Uterus (tissue), 3 donors: ENCODE measurements around the gene TARP.
"Not testable (repeated sequence)": the region's sequence is repeated elsewhere in the genome, so short reads cannot be mapped to it uniquely, and the experiment has no call there.

Source experiments
- DNase-seq, 2 donors: peaks; one replicate each; pipeline ENCODE4 v3.0.0-alpha.2; 2019 to 2020
- H3K27ac ChIP-seq, 2 donors: fragments of 200-600 bp; sonication (generic); 1 replicate in 1 of 2; 2 replicates in 1 of 2; pipeline ENCODE4 v1.5.1; 2016 to 2018
- H3K27me3 ChIP-seq, 2 donors: fragments of 200-600 bp; sonication (generic); one replicate each; pipeline ENCODE4 v1.5.1; 2018 to 2019; ENCODE audit warnings: control low read depth in 1 of 2
- H3K36me3 ChIP-seq, 2 donors: fragments of 200-600 bp; sonication (generic); one replicate each; pipeline ENCODE4 v1.5.1; 2019; ENCODE audit warnings: control low read depth in 1 of 2
- H3K4me1 ChIP-seq, 2 donors: fragments of 200-600 bp; sonication (generic); one replicate each; pipeline ENCODE4 v1.5.1; 2018 to 2019; ENCODE audit warnings: control low read depth in 1 of 2
- H3K4me3 ChIP-seq, 2 donors: fragments of 200-600 bp; sonication (generic); 1 replicate in 1 of 2; 2 replicates in 1 of 2; pipeline ENCODE4 v1.5.1; 2018 to 2019; ENCODE audit warnings: mild to moderate bottlenecking in 1 of 2
- H3K9me3 ChIP-seq, 2 donors: fragments of 200-600 bp; sonication (generic); one replicate each; pipeline ENCODE4 v1.5.1; 2019; ENCODE audit warnings: control low read depth in 1 of 2
- POLR2A ChIP-seq, 2 donors: fragments of 450-650 bp; IDR thresholded peaks; one replicate each; pipeline ENCODE4 v1.6.1; 2016; ENCODE audit warnings: antibody characterized with exemption in 2 of 2, mild to moderate bottlenecking in 1 of 2, moderate library complexity in 1 of 2
- intact Hi-C: fragments of 100-400 bp; cut with DNase I; formaldehyde crosslinking; loops from one replicate; pipeline ENCODE4 v1.15.1; 2023; ENCODE audit warnings: low total_unique reads
- TF ChIP-seq, protein P1 (sequence below), 4 experiments: fragments of 200-600 bp in 2 of 4; fragments of 450-650 bp in 2 of 4; sonication (generic) in 2 of 4; IDR thresholded peaks; one replicate each; pipeline ENCODE4 v1.5.1; 2016 to 2019; ENCODE audit warnings: antibody characterized with exemption in 4 of 4, mild to moderate bottlenecking in 2 of 4, moderate library complexity in 1 of 4
- donor health status: DM: yes; HTN: yes; CAD: no.

TARP gene

DNA sequence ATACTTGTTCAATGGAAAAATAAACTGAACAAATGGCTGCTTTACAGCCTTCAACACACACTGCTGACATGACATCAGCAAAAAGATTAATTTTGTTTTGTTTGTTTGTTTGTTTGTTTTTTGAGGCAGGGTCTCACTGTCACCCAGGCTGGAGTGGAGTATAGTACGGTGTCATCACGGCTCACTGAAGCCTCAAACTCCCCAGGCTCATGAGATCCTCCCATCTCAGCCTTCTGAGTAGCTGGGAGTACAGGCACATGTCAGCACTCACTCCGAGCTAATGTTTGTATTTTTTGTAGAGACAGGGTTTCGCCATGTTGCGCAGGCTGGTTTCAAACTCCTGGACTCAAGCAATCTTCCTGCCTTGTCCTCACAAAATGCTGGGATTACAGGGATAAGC lies 10.9 kb downstream of the TARP start:
- H3K36me3 ChIP-seq, result no peaks in the 10 kb centered on the region
- intact Hi-C loops, result no loop called here
- no peaks in the 10 kb centered on the region for H3K9me3 ChIP-seq
- H3K4me1 ChIP-seq, result no peaks in the 10 kb centered on the region
- no peak for DNase-seq
- H3K4me3 ChIP-seq, result no peak overlapping the region
- H3K27me3 ChIP-seq, result no peaks in the 10 kb centered on the region
- H3K27ac ChIP-seq, result no peak overlapping the region
- no peak for TF ChIP-seq POLR2A (IDR thresholded peaks at IDR 0.05)
- TF ChIP-seq, protein P1, sequence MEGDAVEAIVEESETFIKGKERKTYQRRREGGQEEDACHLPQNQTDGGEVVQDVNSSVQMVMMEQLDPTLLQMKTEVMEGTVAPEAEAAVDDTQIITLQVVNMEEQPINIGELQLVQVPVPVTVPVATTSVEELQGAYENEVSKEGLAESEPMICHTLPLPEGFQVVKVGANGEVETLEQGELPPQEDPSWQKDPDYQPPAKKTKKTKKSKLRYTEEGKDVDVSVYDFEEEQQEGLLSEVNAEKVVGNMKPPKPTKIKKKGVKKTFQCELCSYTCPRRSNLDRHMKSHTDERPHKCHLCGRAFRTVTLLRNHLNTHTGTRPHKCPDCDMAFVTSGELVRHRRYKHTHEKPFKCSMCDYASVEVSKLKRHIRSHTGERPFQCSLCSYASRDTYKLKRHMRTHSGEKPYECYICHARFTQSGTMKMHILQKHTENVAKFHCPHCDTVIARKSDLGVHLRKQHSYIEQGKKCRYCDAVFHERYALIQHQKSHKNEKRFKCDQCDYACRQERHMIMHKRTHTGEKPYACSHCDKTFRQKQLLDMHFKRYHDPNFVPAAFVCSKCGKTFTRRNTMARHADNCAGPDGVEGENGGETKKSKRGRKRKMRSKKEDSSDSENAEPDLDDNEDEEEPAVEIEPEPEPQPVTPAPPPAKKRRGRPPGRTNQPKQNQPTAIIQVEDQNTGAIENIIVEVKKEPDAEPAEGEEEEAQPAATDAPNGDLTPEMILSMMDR (IDR thresholded peaks at IDR 0.05), result no peak

DNA sequence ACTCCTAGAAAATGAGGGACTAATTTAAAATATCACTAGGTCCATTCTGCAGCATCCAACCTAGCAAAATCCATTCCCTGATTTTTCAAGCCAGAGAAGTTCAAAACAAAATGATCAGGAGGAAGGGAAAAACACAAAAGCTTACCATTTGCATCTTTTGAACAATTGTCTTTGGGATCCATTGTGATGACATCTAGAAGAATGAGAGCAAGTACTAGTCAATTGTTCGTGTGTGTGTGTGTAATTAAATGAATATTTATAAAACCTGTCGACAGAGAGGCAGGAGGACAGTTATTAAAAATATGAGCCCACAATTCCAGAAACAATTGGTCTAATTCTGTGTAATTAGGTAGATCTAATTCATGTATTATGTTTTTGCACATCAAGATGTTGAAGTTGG lies 11.4 kb downstream of the TARP start:
- H3K4me1 ChIP-seq, DNase-seq, H3K4me3 ChIP-seq, intact Hi-C loops, H3K27me3 ChIP-seq, H3K27ac ChIP-seq, H3K36me3 ChIP-seq, H3K9me3 ChIP-seq: not testable (repeated sequence)

DNA sequence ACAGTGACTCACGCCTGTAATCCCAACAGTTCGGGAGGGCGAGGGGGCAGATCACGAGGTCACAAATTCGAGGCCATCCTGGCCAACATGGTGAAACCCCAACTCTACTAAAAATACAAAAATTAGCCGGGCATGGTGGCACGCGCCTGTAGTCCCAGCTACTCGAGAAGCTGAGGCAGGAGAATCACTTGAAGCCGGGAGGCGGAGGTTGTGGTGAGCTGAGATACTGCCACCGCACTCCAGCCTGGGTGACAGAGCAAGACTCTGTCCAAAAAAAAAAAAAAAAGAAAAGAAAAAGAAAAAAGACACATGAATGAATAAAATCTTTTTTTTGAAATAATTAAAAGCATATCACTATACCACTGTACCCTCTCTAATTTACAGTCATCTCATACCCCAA lies 11.8 kb downstream of the TARP start:
- H3K27me3 ChIP-seq, DNase-seq, H3K4me3 ChIP-seq, H3K36me3 ChIP-seq, H3K4me1 ChIP-seq, intact Hi-C loops, H3K9me3 ChIP-seq, H3K27ac ChIP-seq: not testable (repeated sequence)

DNA sequence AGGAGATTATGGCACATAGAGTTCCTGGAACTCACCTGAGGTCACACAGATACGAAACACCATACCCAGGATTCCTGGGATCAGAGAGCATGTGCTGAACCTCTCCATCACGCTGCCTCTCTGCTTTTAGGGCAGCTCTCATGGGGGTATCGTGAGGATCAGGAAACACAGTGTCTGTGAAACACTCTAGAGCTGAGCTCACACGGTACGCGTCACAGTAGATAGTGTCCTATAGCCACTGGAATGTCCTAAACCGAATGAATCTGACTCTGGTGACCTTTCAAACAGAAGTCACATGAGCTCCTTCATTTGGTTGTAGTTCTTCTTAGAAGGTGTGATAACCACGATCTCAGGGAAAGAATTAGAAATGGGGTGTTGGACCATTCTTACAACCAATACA lies 14.3 kb downstream of the TARP start:
- H3K36me3 ChIP-seq, H3K4me3 ChIP-seq, H3K4me1 ChIP-seq, DNase-seq, H3K9me3 ChIP-seq, H3K27me3 ChIP-seq, H3K27ac ChIP-seq, intact Hi-C loops: not testable (repeated sequence)

DNA sequence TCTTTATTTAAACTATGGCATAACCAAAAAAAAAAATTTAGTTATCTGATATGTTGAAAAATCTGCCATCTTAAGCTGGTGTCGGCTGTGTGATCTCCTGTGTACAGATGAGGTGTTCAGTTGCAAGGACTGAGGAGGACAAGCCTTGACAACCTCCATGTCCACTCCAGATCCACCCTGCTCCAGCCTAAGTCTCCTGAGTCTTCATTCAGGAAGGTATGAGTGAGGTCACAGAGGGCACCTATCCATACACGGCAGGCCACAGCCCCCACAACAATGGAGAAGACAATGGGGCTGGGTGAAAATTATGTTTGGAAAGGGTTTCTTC lies 16.1 kb downstream of the TARP start:
- TF ChIP-seq POLR2A (IDR thresholded peaks at IDR 0.05), result no peak
- TF ChIP-seq, protein P1 (IDR thresholded peaks at IDR 0.05), result no peak
- no peaks in the 10 kb centered on the region for H3K36me3 ChIP-seq
- no peak overlapping the region for H3K27ac ChIP-seq
- no peak for DNase-seq
- H3K27me3 ChIP-seq, result no peaks in the 10 kb centered on the region
- intact Hi-C loops, result no loop called here
- H3K4me3 ChIP-seq, result no peak overlapping the region
- H3K4me1 ChIP-seq, result no peaks in the 10 kb centered on the region
- no peaks in the 10 kb centered on the region for H3K9me3 ChIP-seq

DNA sequence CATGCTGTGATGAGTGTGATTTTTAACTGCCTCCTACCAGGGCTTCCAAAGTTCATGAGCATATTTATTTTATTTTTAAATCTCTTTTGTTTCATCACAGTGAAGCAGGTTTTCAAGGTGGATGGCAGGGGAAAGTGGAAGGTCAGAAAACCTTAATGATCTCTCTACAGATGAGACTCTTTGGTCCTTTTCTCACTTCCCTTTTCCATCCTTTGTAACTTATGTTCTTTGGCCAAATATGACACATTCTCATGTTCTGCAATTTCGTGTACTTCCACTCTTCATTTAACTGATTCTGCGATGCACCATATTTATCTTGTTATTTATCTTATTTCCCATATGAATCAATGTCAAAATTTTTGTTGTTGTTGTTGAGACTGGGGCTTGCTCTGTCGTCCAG lies 23.6 kb downstream of the TARP start:
- H3K4me1 ChIP-seq, H3K4me3 ChIP-seq, H3K9me3 ChIP-seq, H3K27ac ChIP-seq, intact Hi-C loops, DNase-seq, H3K36me3 ChIP-seq, H3K27me3 ChIP-seq: not testable (repeated sequence)

DNA sequence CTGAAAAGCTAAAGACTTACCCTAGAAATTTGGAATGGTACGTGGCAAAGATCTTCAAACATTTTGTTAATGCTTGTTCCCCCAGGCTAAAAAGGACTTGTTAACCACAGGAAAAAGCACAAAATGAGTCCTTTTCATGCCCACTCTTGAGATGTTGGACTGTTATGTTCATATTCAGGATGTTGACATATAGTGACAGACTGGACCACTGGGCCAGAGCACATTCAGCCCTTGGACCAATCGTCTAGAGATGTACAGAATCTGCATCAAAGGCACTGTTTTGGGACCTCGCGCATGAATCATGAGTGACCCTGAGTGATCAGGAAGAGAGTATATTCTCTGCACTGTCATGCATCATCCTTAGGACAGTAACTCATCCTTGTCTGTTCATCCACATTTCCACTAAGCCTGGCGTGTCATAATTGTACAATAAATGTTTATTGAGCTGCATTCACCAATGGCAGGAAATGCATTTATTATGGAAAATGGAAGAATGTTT lies 25.3 kb downstream of the TARP start:
- intact Hi-C loops, result no loop called here
- DNase-seq, result no peak

More for the DNA sequence above, 25.3 kb downstream of the TARP start:
- no peaks in the 10 kb centered on the region for H3K27me3 ChIP-seq
- TF ChIP-seq, protein P1 (IDR thresholded peaks at IDR 0.05), result no peak
- TF ChIP-seq POLR2A (IDR thresholded peaks at IDR 0.05), result no peak
- no peak overlapping the region for H3K4me3 ChIP-seq
- H3K4me1 ChIP-seq, result no peaks in the 10 kb centered on the region
- no peaks in the 10 kb centered on the region for H3K36me3 ChIP-seq
- no peaks in the 10 kb centered on the region for H3K9me3 ChIP-seq
- no peak overlapping the region for H3K27ac ChIP-seq
